ENCODE data around the gene MYLIP.

The MYLIP gene

GRCh38 chr6:16090452-16090851 lies 38.4 kb upstream of the MYLIP start:
- TF ChIP-seq CTCF (conservative IDR thresholded peaks at IDR 0.05; ENCODE audit: low read length) (no peak), EZH2phosphoT487 (IDR thresholded peaks at IDR 0.05; ENCODE audit: borderline replicate concordance) (no peak)
- no peaks in the 10 kb centered on the region for H4K20me1 ChIP-seq (ENCODE audit: insufficient read depth, low read length, poor library complexity, severe bottlenecking)
- H3K9me2 ChIP-seq (replicated peaks; ENCODE audit: low read depth, low read length) = no peaks in the 10 kb centered on the region
- H3K4me2 ChIP-seq (ENCODE audit: low read depth, low read length, poor library complexity, severe bottlenecking) = no peak overlapping the region
- H3K27me3 ChIP-seq (ENCODE audit: insufficient read depth, low read length, poor library complexity, severe bottlenecking) = no peaks in the 10 kb centered on the region
- H3K36me3 ChIP-seq (ENCODE audit: insufficient read depth, low read length) = no peaks in the 10 kb centered on the region
- H3K79me2 ChIP-seq (ENCODE audit: insufficient read depth, low read length) = no peaks in the 10 kb centered on the region
- H3K9me3 ChIP-seq (ENCODE audit: insufficient read depth, low read depth, low read length) = no peaks in the 10 kb centered on the region
- H2AFZ ChIP-seq (ENCODE audit: low read length) = no peak overlapping the region
- peaks cover 8% of the 10 kb centered on the region for H3K4me1 ChIP-seq (ENCODE audit: insufficient read depth, low read length, poor library complexity, severe bottlenecking)
- no peak overlapping the region for H3K4me3 ChIP-seq (ENCODE audit: low read length, poor library complexity, severe bottlenecking)
- H3F3A ChIP-seq (ENCODE audit: low read depth) = no peaks in the 10 kb centered on the region
- H3K9ac ChIP-seq (ENCODE audit: low read depth, low read length, poor library complexity, severe bottlenecking) = no peak overlapping the region

- Histone ChIP-seq H2AFZ (ENCODE audit: low read length) (no peak overlapping the region), H3K9me2 (replicated peaks; ENCODE audit: low read depth, low read length) (no peaks in the 10 kb centered on the region), H4K20me1 (ENCODE audit: insufficient read depth, low read length, poor library complexity, severe bottlenecking) (no peaks in the 10 kb centered on the region), H3K9me3 (ENCODE audit: insufficient read depth, low read depth, low read length) (no peaks in the 10 kb centered on the region), H3F3A (ENCODE audit: low read depth) (no peaks in the 10 kb centered on the region), H3K4me1 (ENCODE audit: insufficient read depth, low read length, poor library complexity, severe bottlenecking) (peaks cover 8% of the 10 kb centered on the region), H3K27me3 (ENCODE audit: insufficient read depth, low read length, poor library complexity, severe bottlenecking) (no peaks in the 10 kb centered on the region), H3K4me3 (ENCODE audit: low read length, poor library complexity, severe bottlenecking) (no peak overlapping the region), H3K4me2 (ENCODE audit: low read depth, low read length, poor library complexity, severe bottlenecking) (no peak overlapping the region), H3K36me3 (ENCODE audit: insufficient read depth, low read length) (no peaks in the 10 kb centered on the region), H3K9ac (ENCODE audit: low read depth, low read length, poor library complexity, severe bottlenecking) (no peak overlapping the region), H3K79me2 (ENCODE audit: insufficient read depth, low read length) (no peaks in the 10 kb centered on the region)
- TF ChIP-seq CTCF (conservative IDR thresholded peaks at IDR 0.05; ENCODE audit: low read length) = no peak
- no peak for TF ChIP-seq EZH2phosphoT487 (IDR thresholded peaks at IDR 0.05; ENCODE audit: borderline replicate concordance)
Measured at GRCh38 chr6:16090920-16091319, 38.0 kb upstream of the MYLIP start.

GRCh38 chr6:16092140-16092539 lies 36.7 kb upstream of the MYLIP start:
- no peaks in the 10 kb centered on the region for H3F3A ChIP-seq (ENCODE audit: low read depth)
- no peaks in the 10 kb centered on the region for H4K20me1 ChIP-seq (ENCODE audit: insufficient read depth, low read length, poor library complexity, severe bottlenecking)
- H3K36me3 ChIP-seq (ENCODE audit: insufficient read depth, low read length) = no peaks in the 10 kb centered on the region
- no peaks in the 10 kb centered on the region for H3K79me2 ChIP-seq (ENCODE audit: insufficient read depth, low read length)
- H3K9ac ChIP-seq (ENCODE audit: low read depth, low read length, poor library complexity, severe bottlenecking) = no peak overlapping the region
- no peak overlapping the region for H3K4me3 ChIP-seq (ENCODE audit: low read length, poor library complexity, severe bottlenecking)
- H3K4me1 ChIP-seq (ENCODE audit: insufficient read depth, low read length, poor library complexity, severe bottlenecking) = peaks cover 8% of the 10 kb centered on the region
- no peak overlapping the region for H3K4me2 ChIP-seq (ENCODE audit: low read depth, low read length, poor library complexity, severe bottlenecking)
- no peaks in the 10 kb centered on the region for H3K9me3 ChIP-seq (ENCODE audit: insufficient read depth, low read depth, low read length)
- H3K27me3 ChIP-seq (ENCODE audit: insufficient read depth, low read length, poor library complexity, severe bottlenecking) = no peaks in the 10 kb centered on the region
- TF ChIP-seq EZH2phosphoT487 (IDR thresholded peaks at IDR 0.05; ENCODE audit: borderline replicate concordance) (no peak), CTCF (conservative IDR thresholded peaks at IDR 0.05; ENCODE audit: low read length) (no peak)
- no peaks in the 10 kb centered on the region for H3K9me2 ChIP-seq (replicated peaks; ENCODE audit: low read depth, low read length)
- no peak overlapping the region for H2AFZ ChIP-seq (ENCODE audit: low read length)

Measured in Loucy (cell line).